ENCODE measurements around the gene LGI1.

Gene LGI1

DNA sequence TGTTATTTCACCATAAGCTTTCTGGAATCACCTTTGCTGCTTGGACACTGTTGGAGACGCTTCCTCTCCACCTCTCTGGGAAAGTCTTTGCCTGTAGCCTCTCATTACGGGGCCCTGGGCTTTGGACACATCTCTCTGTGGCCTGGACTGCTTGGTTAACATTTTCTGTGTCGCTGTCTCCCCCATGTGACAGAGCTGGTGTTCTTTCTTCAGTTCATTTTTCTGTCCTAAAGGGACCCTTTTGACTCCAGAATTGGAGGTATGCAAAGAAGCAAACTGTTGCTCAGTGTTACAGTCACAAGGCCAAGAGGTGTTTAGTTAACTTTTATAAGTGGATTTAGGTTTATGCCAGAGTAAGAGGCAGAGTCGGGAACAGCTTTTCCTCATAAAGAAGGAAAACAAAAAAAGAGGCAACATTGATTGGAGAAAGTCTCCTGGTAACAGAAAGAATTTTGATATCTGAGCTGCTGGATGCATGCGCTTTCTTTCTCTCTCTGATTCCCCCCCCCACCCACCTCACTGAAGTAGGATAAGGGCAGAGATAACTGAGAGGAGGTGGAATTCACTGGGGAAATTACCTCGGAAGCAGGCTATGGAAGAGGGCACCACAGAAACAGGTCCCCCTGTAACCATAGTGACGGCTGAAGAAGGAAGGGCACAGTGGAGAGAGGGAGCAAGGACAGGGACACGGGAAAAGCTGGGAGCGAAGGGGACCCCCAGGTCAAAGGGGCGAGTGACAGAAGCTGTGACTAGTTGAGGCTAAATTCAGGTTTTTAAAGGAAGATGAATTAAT lies 57.8 kb downstream of the LGI1 start:
- H3K4me3 ChIP-seq (ENCODE audit: low read depth, low read length) = no peak overlapping the region
- no peaks in the 10 kb centered on the region for H3K79me2 ChIP-seq
- no peaks in the 10 kb centered on the region for H3K9me3 ChIP-seq (ENCODE audit: control insufficient read depth, low read length)
- no peak overlapping the region for H3K4me2 ChIP-seq (ENCODE audit: low read length)
- no peaks in the 10 kb centered on the region for H3K4me1 ChIP-seq
- no peak overlapping the region for H3K9ac ChIP-seq
- H2AFZ ChIP-seq = peak overlapping the region; percentile 52
- no peaks in the 10 kb centered on the region for H3K27me3 ChIP-seq (ENCODE audit: control insufficient read depth, insufficient read depth, low read length)
- TF ChIP-seq, protein P1, sequence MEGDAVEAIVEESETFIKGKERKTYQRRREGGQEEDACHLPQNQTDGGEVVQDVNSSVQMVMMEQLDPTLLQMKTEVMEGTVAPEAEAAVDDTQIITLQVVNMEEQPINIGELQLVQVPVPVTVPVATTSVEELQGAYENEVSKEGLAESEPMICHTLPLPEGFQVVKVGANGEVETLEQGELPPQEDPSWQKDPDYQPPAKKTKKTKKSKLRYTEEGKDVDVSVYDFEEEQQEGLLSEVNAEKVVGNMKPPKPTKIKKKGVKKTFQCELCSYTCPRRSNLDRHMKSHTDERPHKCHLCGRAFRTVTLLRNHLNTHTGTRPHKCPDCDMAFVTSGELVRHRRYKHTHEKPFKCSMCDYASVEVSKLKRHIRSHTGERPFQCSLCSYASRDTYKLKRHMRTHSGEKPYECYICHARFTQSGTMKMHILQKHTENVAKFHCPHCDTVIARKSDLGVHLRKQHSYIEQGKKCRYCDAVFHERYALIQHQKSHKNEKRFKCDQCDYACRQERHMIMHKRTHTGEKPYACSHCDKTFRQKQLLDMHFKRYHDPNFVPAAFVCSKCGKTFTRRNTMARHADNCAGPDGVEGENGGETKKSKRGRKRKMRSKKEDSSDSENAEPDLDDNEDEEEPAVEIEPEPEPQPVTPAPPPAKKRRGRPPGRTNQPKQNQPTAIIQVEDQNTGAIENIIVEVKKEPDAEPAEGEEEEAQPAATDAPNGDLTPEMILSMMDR (IDR thresholded peaks at IDR 0.05) = no peak
- no peaks in the 10 kb centered on the region for H3K36me3 ChIP-seq (ENCODE audit: control insufficient read depth, insufficient read depth, low read length)
- no peak overlapping the region for H3K27ac ChIP-seq

DNA sequence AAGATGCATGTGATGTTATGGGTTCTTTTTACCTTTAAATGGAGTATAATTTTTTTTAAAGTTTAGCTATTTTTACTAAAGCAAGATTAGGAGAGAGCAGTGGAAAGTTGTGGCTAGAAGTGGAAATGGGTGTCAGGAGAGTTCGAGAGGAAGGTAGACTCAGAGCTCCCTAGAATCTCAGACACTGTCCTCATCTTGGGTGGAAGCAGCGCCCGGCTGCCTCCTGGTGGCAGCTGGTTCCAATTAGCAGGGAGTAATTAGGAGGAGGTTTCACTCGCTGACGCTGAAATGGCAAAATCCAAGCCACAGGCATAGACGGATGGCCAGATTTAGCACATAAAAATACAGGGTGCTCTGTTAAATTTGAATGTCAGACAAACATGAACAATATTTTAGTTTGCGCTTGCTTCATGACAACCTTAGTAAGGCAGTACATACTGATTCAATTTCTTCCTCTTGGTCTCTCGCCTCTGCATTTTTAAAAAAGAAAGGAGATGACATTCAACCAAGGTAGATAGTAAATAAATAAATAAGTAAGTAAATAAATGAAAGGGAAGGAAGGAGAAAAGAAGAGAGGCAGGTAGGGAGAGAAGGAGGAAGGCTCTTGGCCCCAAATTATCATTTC lies 58.5 kb downstream of the LGI1 start:
- Histone ChIP-seq H3K9ac (no peak overlapping the region), H3K4me1 (no peaks in the 10 kb centered on the region), H2AFZ (peak overlapping the region; percentile 52), H3K79me2 (no peaks in the 10 kb centered on the region), H3K4me3 (ENCODE audit: low read depth, low read length) (no peak overlapping the region), H3K9me3 (ENCODE audit: control insufficient read depth, low read length) (no peaks in the 10 kb centered on the region), H3K27me3 (ENCODE audit: control insufficient read depth, insufficient read depth, low read length) (no peaks in the 10 kb centered on the region), H3K36me3 (ENCODE audit: control insufficient read depth, insufficient read depth, low read length) (no peaks in the 10 kb centered on the region), H3K27ac (no peak overlapping the region), H3K4me2 (ENCODE audit: low read length) (no peak overlapping the region)
- TF ChIP-seq, protein P1 (IDR thresholded peaks at IDR 0.05) = peak; percentile 79

DNA sequence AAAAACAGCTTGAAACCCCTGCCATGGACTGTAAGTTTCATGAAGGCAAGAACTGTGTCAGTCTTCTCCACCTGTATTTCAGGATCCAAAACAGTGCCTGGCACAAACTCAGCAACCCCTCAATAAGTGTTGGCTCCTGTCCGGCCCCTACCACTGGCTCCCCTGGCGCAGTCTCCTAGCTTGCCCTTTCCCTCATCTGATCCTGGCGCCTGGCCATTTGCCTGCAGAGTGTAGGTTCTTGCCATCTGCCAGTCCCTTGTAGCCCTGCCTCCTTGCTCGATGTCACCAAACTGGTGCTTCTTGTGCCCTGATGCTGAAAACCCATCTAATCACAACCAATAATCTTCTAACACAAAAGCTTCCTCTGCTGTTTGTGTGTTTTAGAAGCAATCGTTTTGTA lies 60.4 kb downstream of the LGI1 start:
- no peak overlapping the region for H3K27ac ChIP-seq
- TF ChIP-seq, protein P1 (IDR thresholded peaks at IDR 0.05) = no peak
- H3K9ac ChIP-seq = no peak overlapping the region
- no peaks in the 10 kb centered on the region for H3K36me3 ChIP-seq (ENCODE audit: control insufficient read depth, insufficient read depth, low read length)
- no peaks in the 10 kb centered on the region for H3K9me3 ChIP-seq (ENCODE audit: control insufficient read depth, low read length)
- no peaks in the 10 kb centered on the region for H3K4me1 ChIP-seq
- H3K4me3 ChIP-seq (ENCODE audit: low read depth, low read length) = no peak overlapping the region
- no peak overlapping the region for H3K4me2 ChIP-seq (ENCODE audit: low read length)
- H3K79me2 ChIP-seq = no peaks in the 10 kb centered on the region
- H2AFZ ChIP-seq = no peak overlapping the region
- no peaks in the 10 kb centered on the region for H3K27me3 ChIP-seq (ENCODE audit: control insufficient read depth, insufficient read depth, low read length)

DNA sequence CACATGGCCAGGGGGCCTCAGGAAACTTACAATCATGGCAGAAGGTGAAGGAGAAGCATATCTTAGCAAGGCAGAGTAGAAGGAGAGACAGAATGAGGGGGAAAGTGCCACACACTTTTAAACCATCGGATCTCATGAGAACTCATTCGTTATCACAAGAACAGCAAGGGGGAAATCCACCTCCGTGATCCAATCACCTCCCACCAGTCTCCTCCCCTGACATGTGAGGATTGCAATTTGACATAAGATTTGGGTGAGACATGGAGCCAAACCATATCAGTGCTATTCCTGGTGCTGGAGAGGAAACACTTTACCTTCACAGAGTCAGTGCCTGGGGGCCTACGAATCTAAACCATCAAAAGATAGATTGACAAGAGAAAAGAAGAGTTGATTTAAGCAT lies 61.8 kb downstream of the LGI1 start:
- no peaks in the 10 kb centered on the region for H3K4me1 ChIP-seq
- no peaks in the 10 kb centered on the region for H3K79me2 ChIP-seq
- TF ChIP-seq, protein P1 (IDR thresholded peaks at IDR 0.05) = no peak
- no peaks in the 10 kb centered on the region for H3K27me3 ChIP-seq (ENCODE audit: control insufficient read depth, insufficient read depth, low read length)
- H3K9me3 ChIP-seq (ENCODE audit: control insufficient read depth, low read length) = no peaks in the 10 kb centered on the region
- no peaks in the 10 kb centered on the region for H3K36me3 ChIP-seq (ENCODE audit: control insufficient read depth, insufficient read depth, low read length)
- no peak overlapping the region for H3K4me3 ChIP-seq (ENCODE audit: low read depth, low read length)
- H3K9ac ChIP-seq = no peak overlapping the region
- no peak overlapping the region for H3K4me2 ChIP-seq (ENCODE audit: low read length)
- H3K27ac ChIP-seq = no peak overlapping the region
- H2AFZ ChIP-seq = no peak overlapping the region

All from parathyroid adenoma (tissue), 2 donors.